HFFc6 (cell line): Measurements from ENCODE around the gene SIGLEC7. TPM values are rescaled to one million over a fixed set of nuclear protein-coding genes. Genes with fewer than 3 reads are reported as not detected.

ENCODE experiments used
- DNase-seq: peaks from one replicate; pipeline ENCODE4 v3.0.0-alpha.2; 2018
- H3K27ac Mint-ChIP-seq: 2 replicates; pipeline ENCODE4 v1.8.0; 2020; ENCODE audit warnings: mild to moderate bottlenecking, mixed read lengths
- H3K27me3 Mint-ChIP-seq: 2 replicates; pipeline ENCODE4 v1.8.0; 2021; ENCODE audit warnings: mild to moderate bottlenecking, moderate library complexity, mixed read lengths; ENCODE audit not compliant: insufficient read depth
- H3K36me3 Mint-ChIP-seq: 2 replicates; pipeline ENCODE4 v1.8.0; 2021; ENCODE audit warnings: low read depth, mixed read lengths
- H3K4me1 Mint-ChIP-seq: 2 replicates; pipeline ENCODE4 v1.8.0; 2020; ENCODE audit warnings: low read depth, mixed read lengths
- H3K4me3 Mint-ChIP-seq: 2 replicates; pipeline ENCODE4 v1.8.0; 2020; ENCODE audit warnings: mild to moderate bottlenecking, moderate library complexity, mixed read lengths
- H3K9me3 Mint-ChIP-seq: 2 replicates; pipeline ENCODE4 v1.8.0; 2020; ENCODE audit warnings: mild to moderate bottlenecking, mixed read lengths
- total RNA-seq, 6 experiments: library from RNA; stranded (reverse); fragmentation: NEBNext Ultra II Directional; extraction: Animal tissue kit (Norgen Biotek cat#: 25700); gene quantifications; 2 replicates in 1 of 6; 3 replicates in 5 of 6; pipeline ENCODE4 v1.2.3, GENCODE V29; 2021
- TF ChIP-seq, protein P1 (sequence below): fragments of 200-600 bp; sonication (generic); IDR thresholded peaks from 2 replicates; pipeline ENCODE4 v1.5.0; 2021; ENCODE audit warnings: antibody characterized with exemption, mild to moderate bottlenecking

SIGLEC7 gene
- total RNA-seq, 6 experiments from 2014 or later, result not detected

DNA sequence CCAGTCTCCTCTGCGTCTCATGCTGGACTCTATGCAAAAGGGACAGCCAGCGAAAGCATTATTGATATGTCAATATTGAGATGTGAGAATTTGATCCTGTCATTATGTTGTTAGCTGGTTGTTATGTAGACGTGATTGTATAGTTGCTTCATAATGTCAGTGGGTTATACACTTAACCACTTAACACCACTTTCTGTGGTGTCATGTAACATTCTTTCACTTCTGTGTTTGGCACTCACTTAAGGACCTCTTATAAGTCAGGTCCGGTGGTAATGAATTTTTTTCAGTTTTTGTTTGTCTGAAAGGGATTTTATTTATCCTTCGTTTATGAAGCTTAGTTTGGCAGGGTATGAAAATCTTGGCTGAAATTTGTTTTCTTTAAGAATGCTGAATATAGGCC, 7.1 kb upstream of the SIGLEC7 start:
- Mint-ChIP-seq H3K27ac (no peak overlapping the region), H3K4me1 (no peaks in the 10 kb centered on the region), H3K4me3 (no peak overlapping the region), H3K9me3 (peaks cover 21% of the 10 kb centered on the region; the same call in 1 of the 2 replicates), H3K36me3 (no peaks in the 10 kb centered on the region), H3K27me3 (no peaks in the 10 kb centered on the region)
- no peak for DNase-seq
- TF ChIP-seq, protein P1, sequence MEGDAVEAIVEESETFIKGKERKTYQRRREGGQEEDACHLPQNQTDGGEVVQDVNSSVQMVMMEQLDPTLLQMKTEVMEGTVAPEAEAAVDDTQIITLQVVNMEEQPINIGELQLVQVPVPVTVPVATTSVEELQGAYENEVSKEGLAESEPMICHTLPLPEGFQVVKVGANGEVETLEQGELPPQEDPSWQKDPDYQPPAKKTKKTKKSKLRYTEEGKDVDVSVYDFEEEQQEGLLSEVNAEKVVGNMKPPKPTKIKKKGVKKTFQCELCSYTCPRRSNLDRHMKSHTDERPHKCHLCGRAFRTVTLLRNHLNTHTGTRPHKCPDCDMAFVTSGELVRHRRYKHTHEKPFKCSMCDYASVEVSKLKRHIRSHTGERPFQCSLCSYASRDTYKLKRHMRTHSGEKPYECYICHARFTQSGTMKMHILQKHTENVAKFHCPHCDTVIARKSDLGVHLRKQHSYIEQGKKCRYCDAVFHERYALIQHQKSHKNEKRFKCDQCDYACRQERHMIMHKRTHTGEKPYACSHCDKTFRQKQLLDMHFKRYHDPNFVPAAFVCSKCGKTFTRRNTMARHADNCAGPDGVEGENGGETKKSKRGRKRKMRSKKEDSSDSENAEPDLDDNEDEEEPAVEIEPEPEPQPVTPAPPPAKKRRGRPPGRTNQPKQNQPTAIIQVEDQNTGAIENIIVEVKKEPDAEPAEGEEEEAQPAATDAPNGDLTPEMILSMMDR, result no peak

DNA sequence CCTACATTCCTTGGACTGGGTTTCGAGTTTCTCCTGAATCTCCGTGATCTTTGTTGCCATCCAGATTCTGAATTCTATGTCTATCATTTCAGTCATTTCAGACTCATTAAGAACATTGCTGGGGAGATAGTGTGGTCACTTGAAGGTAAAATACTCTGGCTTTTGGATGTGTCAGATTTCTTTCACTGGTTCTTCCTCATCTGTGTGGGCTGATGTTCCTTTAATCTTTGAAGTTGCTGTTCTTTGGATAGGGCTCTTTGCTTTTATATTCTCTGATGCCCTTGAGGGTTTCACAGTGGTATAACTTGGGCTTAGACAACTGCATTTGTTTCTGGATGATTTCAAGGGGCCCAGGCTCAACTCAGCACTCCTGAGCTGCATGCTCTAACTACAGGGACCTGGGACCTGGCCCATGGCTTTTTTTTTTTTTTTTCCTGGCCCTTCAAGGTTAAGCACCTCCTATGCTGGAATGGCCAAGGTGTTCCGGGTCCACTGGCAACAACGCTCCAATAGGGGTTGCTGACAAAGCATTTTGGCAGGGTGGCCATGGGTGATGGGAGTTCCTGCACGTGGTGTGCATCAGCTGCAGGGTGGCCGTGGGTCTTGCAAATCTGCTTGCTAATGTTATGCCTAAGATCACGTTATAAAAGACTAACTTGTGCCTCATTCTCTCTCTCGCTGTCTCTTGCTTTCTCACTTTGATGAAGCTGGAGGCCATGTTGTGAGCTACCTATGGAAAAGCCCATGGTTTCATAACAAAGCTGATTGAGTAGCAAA, 5.9 kb upstream of the SIGLEC7 start:
- Mint-ChIP-seq H3K27me3 (0 out of 2 replicates have a peak, but pooled peaks cover under 1% of the 10 kb centered on the region), H3K9me3 (peaks cover 15% of the 10 kb centered on the region; the same call in 1 of the 2 replicates)

DNA sequence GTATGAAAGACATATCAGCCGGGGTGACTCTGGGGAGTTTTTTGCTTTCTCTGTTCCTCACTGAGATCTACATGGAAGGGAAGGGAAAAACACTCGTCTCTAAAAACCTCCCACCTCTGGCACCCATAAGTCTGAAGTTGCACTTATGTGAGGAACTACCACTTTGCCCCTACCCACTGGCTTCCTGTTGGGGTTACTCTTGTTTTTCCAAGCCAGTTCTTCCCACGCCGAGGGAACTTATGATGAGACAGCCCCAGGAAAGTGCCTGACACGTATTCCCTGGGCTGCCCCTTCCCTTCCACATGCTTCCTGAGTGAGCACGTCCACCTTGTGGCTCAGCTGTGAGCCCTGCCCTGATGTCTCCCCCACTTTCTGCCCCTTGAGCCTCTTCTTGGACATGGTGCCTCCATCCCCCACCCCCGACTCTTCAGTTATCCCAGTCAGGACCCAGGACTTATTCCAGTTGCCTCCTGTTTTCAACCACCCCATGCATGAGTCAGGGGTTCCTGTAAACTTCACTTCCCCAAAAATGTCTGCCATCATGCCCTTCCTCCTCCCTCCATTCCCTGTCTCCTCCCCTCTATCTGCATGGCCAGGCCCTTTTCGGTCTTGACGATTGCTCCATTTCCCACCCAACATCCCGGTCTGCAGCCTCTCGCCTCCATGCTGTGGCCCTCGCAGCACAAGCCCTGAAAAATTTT, 5.1 kb upstream of the SIGLEC7 start:
- no peak for DNase-seq
- H3K27ac Mint-ChIP-seq, result no peak overlapping the region
- TF ChIP-seq, protein P1, result no peak
- H3K4me1 Mint-ChIP-seq, result no peaks in the 10 kb centered on the region
- 0 out of 2 replicates have a peak, but pooled peaks cover 4% of the 10 kb centered on the region for H3K27me3 Mint-ChIP-seq
- no peaks in the 10 kb centered on the region for H3K36me3 Mint-ChIP-seq
- no peak overlapping the region for H3K4me3 Mint-ChIP-seq
- peaks cover 15% of the 10 kb centered on the region; the same call in 1 of the 2 replicates for H3K9me3 Mint-ChIP-seq

More for the DNA sequence above, 5.9 kb upstream of the SIGLEC7 start:
- Mint-ChIP-seq H3K4me3 (no peak overlapping the region), H3K27ac (no peak overlapping the region), H3K36me3 (no peaks in the 10 kb centered on the region), H3K4me1 (no peaks in the 10 kb centered on the region)
- DNase-seq, result no peak
- TF ChIP-seq, protein P1, result no peak

DNA sequence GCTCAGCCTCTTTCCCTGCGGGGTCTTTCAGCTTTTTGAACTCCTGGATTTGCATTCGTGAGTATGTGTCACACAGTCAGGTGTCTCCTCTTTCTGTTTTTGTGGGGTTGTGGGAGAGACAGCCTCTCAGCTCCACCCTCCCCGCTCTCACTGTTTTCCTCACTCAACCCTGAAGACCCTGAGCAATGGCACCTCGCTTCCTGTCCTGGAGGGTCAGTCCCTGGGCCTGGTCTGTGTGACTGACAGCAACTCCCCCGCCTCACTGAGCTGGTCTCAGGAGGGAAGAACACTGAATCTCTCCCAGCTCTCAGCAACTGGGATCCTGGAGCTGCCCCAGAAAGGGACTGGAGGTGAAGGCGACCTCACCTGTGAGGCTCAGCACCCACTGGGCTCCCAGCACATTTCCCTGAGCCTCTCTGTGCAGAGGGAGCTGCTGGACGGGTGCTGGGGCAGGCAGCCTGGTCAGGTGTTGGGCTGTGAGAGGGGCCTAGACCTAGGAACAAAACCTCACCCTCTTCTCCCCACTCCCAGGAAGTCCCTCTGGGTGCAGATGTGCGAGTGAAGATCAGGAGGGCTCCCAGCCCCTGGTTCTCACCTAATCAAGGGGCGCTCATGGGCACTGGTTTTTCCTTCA, 4.2 kb upstream of the SIGLEC7 start:
- TF ChIP-seq, protein P1, result no peak
- Mint-ChIP-seq H3K4me3 (no peak overlapping the region), H3K9me3 (peaks cover 8% of the 10 kb centered on the region; the same call in 1 of the 2 replicates)

DNA sequence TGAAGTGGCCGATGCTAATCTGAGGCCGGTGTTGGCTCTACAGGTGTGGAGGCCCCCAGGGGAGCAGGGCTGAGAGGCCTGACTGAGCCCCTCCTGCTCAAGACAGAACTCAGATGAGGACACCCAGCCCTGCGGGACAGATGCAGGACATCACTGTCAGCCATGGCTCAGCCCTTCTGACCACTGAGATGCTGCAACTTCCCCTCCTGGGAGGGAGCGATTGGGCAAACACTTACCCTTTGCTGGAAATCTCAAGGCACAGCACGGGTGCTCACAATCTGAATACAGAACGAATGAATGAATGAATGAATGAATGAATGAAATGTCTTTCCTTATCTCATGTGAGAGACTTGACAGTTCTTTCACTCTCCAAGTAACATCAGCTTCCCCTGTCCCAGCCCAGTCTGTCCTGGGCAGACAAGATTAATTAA, 3.5 kb upstream of the SIGLEC7 start:
- H3K4me1 Mint-ChIP-seq, result no peaks in the 10 kb centered on the region
- TF ChIP-seq, protein P1, result no peak
- DNase-seq, result no peak

More for the DNA sequence above, 4.2 kb upstream of the SIGLEC7 start:
- H3K27me3 Mint-ChIP-seq, result peaks cover 7% of the 10 kb centered on the region
- no peaks in the 10 kb centered on the region for H3K36me3 Mint-ChIP-seq
- no peaks in the 10 kb centered on the region for H3K4me1 Mint-ChIP-seq
- DNase-seq, result no peak
- no peak overlapping the region for H3K27ac Mint-ChIP-seq

More for the DNA sequence above, 3.5 kb upstream of the SIGLEC7 start:
- no peaks in the 10 kb centered on the region for H3K36me3 Mint-ChIP-seq
- peaks cover 8% of the 10 kb centered on the region; the same call in 1 of the 2 replicates for H3K9me3 Mint-ChIP-seq
- H3K27me3 Mint-ChIP-seq, result peaks cover 7% of the 10 kb centered on the region
- no peak overlapping the region for H3K4me3 Mint-ChIP-seq
- no peak overlapping the region for H3K27ac Mint-ChIP-seq
